ENCODE results near the gene GABPA.

GABPA gene

GRCh38 chr21:25759573-25759972 lies 24.8 kb downstream of the GABPA start (continued):
- TF ChIP-seq ZNF529 (tag by site-specific recombination; IDR thresholded peaks at IDR 0.05; ENCODE audit: insufficient replicate concordance) (no peak), ZNF211 (tag by site-specific recombination; IDR thresholded peaks at IDR 0.05; ENCODE audit: low read depth) (no peak), ZNF530 (tag by site-specific recombination; IDR thresholded peaks at IDR 0.05; ENCODE audit: low read depth) (no peak), ZNF266 (tag by site-specific recombination; IDR thresholded peaks at IDR 0.05; ENCODE audit: low read depth) (no peak), ZNF521 (tag by site-specific recombination; IDR thresholded peaks at IDR 0.05) (no peak), ZNF37A (tag by site-specific recombination; IDR thresholded peaks at IDR 0.05) (no peak), ZNF280D (tag by site-specific recombination; IDR thresholded peaks at IDR 0.05) (no peak), ZNF292 (tag by site-specific recombination; IDR thresholded peaks at IDR 0.05; ENCODE audit: borderline replicate concordance, low read depth) (no peak), ZNF404 (tag by site-specific recombination; IDR thresholded peaks at IDR 0.05) (no peak)
- TF ChIP-seq, protein P1, sequence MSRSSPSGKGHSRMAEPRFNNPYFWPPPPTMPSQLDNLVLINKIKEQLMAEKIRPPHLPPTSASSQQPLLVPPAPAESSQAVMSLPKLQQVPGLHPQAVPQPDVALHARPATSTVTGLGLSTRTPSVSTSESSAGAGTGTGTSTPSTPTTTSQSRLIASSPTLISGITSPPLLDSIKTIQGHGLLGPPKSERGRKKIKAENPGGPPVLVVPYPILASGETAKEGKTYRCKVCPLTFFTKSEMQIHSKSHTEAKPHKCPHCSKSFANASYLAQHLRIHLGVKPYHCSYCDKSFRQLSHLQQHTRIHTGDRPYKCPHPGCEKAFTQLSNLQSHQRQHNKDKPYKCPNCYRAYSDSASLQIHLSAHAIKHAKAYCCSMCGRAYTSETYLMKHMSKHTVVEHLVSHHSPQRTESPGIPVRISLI (tag by site-specific recombination; IDR thresholded peaks at IDR 0.05) = no peak
- TF ChIP-seq, protein P2, sequence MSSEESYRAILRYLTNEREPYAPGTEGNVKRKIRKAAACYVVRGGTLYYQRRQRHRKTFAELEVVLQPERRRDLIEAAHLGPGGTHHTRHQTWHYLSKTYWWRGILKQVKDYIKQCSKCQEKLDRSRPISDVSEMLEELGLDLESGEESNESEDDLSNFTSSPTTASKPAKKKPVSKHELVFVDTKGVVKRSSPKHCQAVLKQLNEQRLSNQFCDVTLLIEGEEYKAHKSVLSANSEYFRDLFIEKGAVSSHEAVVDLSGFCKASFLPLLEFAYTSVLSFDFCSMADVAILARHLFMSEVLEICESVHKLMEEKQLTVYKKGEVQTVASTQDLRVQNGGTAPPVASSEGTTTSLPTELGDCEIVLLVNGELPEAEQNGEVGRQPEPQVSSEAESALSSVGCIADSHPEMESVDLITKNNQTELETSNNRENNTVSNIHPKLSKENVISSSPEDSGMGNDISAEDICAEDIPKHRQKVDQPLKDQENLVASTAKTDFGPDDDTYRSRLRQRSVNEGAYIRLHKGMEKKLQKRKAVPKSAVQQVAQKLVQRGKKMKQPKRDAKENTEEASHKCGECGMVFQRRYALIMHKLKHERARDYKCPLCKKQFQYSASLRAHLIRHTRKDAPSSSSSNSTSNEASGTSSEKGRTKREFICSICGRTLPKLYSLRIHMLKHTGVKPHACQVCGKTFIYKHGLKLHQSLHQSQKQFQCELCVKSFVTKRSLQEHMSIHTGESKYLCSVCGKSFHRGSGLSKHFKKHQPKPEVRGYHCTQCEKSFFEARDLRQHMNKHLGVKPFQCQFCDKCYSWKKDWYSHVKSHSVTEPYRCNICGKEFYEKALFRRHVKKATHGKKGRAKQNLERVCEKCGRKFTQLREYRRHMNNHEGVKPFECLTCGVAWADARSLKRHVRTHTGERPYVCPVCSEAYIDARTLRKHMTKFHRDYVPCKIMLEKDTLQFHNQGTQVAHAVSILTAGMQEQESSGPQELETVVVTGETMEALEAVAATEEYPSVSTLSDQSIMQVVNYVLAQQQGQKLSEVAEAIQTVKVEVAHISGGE (tag by site-specific recombination; conservative IDR thresholded peaks at IDR 0.05; ENCODE audit: low read depth) = no peak

GRCh38 chr21:25760061-25760460 lies 25.3 kb downstream of the GABPA start:
- ChIA-PET CTCF (interaction anchor here (0.6 kb wide), 1 partner anchor 550 kb away, joined by 3 read pairs; no protein-coding TSS in a partner anchor), POLR2A (no interaction called here)
- no peaks in the 10 kb centered on the region for H3K4me1 ChIP-seq (ENCODE audit: control insufficient read depth, insufficient read depth, low read length)
- H3K9me3 ChIP-seq (ENCODE audit: control insufficient read depth, insufficient read depth, low read depth, low read length) = no peaks in the 10 kb centered on the region
- H3K4me3 ChIP-seq (ENCODE audit: low read depth, low read length) = no peak overlapping the region
- peaks cover 49 to 72% of the 10 kb centered on the region in 2 experiments for H3K36me3 ChIP-seq (ENCODE audit: control insufficient read depth in 2 of 2, insufficient read depth in 1 of 2, low read length in 2 of 2)
- no peak overlapping the region for H3K27ac ChIP-seq (ENCODE audit: extremely low read depth, low read depth, low read length)
- no peak for TF ChIP-seq EGR2 (tag by site-specific recombination; IDR thresholded peaks at IDR 0.05; ENCODE audit: low read depth)
- TF ChIP-seq ZXDB (tag by site-specific recombination; IDR thresholded peaks at IDR 0.05) = no peak
- TF ChIP-seq ZNF133 (tag by site-specific recombination; IDR thresholded peaks at IDR 0.05) = no peak
- TF ChIP-seq, protein P3, sequence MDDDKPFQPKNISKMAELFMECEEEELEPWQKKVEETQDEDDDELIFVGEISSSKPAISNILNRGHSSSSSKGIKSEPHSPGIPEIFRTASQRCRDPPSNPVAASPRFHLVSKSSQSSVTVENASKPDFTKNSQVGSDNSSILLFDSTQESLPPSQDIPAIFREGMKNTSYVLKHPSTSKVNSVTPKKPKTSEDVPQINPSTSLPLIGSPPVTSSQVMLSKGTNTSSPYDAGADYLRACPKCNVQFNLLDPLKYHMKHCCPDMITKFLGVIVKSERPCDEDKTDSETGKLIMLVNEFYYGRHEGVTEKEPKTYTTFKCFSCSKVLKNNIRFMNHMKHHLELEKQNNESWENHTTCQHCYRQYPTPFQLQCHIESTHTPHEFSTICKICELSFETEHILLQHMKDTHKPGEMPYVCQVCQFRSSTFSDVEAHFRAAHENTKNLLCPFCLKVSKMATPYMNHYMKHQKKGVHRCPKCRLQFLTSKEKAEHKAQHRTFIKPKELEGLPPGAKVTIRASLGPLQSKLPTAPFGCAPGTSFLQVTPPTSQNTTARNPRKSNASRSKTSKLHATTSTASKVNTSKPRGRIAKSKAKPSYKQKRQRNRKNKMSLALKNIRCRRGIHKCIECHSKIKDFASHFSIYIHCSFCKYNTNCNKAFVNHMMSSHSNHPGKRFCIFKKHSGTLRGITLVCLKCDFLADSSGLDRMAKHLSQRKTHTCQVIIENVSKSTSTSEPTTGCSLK (tag by site-specific recombination; IDR thresholded peaks at IDR 0.05) = no peak
- TF ChIP-seq, protein P4, sequence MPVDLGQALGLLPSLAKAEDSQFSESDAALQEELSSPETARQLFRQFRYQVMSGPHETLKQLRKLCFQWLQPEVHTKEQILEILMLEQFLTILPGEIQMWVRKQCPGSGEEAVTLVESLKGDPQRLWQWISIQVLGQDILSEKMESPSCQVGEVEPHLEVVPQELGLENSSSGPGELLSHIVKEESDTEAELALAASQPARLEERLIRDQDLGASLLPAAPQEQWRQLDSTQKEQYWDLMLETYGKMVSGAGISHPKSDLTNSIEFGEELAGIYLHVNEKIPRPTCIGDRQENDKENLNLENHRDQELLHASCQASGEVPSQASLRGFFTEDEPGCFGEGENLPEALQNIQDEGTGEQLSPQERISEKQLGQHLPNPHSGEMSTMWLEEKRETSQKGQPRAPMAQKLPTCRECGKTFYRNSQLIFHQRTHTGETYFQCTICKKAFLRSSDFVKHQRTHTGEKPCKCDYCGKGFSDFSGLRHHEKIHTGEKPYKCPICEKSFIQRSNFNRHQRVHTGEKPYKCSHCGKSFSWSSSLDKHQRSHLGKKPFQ (tag by site-specific recombination; IDR thresholded peaks at IDR 0.05) = no peak
- TF ChIP-seq, protein P5, sequence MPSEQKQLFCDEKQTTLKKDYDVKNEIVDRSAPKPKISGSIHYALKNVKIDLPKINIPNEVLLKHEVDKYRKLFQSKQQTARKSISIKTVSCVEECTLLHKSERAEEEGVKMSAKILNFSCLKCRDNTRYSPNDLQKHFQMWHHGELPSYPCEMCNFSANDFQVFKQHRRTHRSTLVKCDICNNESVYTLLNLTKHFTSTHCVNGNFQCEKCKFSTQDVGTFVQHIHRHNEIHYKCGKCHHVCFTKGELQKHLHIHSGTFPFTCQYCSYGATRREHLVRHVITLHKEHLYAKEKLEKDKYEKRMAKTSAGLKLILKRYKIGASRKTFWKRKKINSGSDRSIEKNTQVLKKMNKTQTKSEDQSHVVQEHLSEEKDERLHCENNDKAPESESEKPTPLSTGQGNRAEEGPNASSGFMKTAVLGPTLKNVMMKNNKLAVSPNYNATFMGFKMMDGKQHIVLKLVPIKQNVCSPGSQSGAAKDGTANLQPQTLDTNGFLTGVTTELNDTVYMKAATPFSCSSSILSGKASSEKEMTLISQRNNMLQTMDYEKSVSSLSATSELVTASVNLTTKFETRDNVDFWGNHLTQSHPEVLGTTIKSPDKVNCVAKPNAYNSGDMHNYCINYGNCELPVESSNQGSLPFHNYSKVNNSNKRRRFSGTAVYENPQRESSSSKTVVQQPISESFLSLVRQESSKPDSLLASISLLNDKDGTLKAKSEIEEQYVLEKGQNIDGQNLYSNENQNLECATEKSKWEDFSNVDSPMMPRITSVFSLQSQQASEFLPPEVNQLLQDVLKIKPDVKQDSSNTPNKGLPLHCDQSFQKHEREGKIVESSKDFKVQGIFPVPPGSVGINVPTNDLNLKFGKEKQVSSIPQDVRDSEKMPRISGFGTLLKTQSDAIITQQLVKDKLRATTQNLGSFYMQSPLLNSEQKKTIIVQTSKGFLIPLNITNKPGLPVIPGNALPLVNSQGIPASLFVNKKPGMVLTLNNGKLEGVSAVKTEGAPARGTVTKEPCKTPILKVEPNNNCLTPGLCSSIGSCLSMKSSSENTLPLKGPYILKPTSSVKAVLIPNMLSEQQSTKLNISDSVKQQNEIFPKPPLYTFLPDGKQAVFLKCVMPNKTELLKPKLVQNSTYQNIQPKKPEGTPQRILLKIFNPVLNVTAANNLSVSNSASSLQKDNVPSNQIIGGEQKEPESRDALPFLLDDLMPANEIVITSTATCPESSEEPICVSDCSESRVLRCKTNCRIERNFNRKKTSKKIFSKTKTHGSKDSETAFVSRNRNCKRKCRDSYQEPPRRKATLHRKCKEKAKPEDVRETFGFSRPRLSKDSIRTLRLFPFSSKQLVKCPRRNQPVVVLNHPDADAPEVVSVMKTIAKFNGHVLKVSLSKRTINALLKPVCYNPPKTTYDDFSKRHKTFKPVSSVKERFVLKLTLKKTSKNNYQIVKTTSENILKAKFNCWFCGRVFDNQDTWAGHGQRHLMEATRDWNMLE (tag by site-specific recombination; conservative IDR thresholded peaks at IDR 0.05; ENCODE audit: low read depth) = no peak
- TF ChIP-seq ZNF426 (tag by site-specific recombination; IDR thresholded peaks at IDR 0.05) = no peak
- TF ChIP-seq ZNF366 (tag by site-specific recombination; conservative IDR thresholded peaks at IDR 0.05) = no peak

Data from HEK293 (cell line).